ENCODE results near the gene POLR2L. TPM values are rescaled to one million over a fixed set of nuclear protein-coding genes. Genes with fewer than 3 reads are reported as not detected.
A peak's percentile ranks its signal among the peaks of the same experiment; 100 is the strongest.

Gene POLR2L
- total and polyA plus RNA-seq, 2 of the 13 experiments (the other 11 are each of a cell fraction or from before 2014, with no cell fraction given): 104 to 114 TPM

DNA sequence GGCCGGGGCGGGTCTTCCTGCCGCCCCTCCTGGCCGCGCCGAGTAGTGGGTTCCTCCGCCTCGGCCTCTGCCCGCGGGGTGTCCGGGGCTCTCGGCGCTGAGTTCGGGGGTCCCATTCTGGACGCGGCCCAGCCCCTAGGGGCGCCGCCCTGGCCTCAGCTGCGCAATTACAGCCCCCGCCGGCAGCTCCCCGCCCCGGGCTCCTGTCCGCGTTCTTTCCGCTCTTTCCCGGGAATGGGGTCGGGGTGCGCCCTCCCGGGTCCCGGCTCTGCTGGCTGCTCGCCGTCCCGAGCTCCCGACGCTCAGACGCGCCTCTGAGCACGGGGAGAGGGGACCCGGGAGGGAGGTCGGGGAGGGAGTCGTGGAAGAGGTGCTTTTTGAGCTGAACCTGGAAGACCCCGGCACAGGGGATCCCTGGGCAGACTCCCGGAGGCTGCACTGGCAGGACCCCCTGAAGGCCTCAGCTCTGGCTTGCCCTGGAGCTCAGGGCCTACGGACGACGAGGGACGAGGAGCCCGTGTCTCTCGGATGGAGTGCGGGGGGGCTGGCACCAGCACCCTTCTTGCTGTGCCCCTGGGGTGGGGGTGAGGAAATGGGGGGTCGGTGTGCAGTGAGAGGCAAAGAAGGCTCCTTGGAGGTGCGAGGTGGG, 881 bp upstream of the POLR2L start (continued):
- TF ChIP-seq ZKSCAN8 (CRISPR knock-in tag; IDR thresholded peaks at IDR 0.05; ENCODE audit: borderline replicate concordance): no peak
- TF ChIP-seq ZNF747 (CRISPR knock-in tag; IDR thresholded peaks at IDR 0.05; ENCODE audit: borderline replicate concordance): no peak
- no peak for TF ChIP-seq ZNF567 (CRISPR knock-in tag; IDR thresholded peaks at IDR 0.05; ENCODE audit: borderline replicate concordance)
- 0 out of 2 replicates have a peak, but pooled peaks have one; percentile 65 for TF ChIP-seq ZNF558 (CRISPR knock-in tag; IDR thresholded peaks at IDR 0.05; ENCODE audit: borderline replicate concordance)
- TF ChIP-seq, protein P1, sequence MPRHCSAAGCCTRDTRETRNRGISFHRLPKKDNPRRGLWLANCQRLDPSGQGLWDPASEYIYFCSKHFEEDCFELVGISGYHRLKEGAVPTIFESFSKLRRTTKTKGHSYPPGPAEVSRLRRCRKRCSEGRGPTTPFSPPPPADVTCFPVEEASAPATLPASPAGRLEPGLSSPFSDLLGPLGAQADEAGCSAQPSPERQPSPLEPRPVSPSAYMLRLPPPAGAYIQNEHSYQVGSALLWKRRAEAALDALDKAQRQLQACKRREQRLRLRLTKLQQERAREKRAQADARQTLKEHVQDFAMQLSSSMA (CRISPR knock-in tag; IDR thresholded peaks at IDR 0.05): no peak
- TF ChIP-seq ZNF296 (CRISPR knock-in tag; conservative IDR thresholded peaks at IDR 0.05): no peak
- TF ChIP-seq, protein P2, sequence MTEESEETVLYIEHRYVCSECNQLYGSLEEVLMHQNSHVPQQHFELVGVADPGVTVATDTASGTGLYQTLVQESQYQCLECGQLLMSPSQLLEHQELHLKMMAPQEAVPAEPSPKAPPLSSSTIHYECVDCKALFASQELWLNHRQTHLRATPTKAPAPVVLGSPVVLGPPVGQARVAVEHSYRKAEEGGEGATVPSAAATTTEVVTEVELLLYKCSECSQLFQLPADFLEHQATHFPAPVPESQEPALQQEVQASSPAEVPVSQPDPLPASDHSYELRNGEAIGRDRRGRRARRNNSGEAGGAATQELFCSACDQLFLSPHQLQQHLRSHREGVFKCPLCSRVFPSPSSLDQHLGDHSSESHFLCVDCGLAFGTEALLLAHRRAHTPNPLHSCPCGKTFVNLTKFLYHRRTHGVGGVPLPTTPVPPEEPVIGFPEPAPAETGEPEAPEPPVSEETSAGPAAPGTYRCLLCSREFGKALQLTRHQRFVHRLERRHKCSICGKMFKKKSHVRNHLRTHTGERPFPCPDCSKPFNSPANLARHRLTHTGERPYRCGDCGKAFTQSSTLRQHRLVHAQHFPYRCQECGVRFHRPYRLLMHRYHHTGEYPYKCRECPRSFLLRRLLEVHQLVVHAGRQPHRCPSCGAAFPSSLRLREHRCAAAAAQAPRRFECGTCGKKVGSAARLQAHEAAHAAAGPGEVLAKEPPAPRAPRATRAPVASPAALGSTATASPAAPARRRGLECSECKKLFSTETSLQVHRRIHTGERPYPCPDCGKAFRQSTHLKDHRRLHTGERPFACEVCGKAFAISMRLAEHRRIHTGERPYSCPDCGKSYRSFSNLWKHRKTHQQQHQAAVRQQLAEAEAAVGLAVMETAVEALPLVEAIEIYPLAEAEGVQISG (CRISPR knock-in tag; IDR thresholded peaks at IDR 0.05): no peak
- TF ChIP-seq, protein P3, sequence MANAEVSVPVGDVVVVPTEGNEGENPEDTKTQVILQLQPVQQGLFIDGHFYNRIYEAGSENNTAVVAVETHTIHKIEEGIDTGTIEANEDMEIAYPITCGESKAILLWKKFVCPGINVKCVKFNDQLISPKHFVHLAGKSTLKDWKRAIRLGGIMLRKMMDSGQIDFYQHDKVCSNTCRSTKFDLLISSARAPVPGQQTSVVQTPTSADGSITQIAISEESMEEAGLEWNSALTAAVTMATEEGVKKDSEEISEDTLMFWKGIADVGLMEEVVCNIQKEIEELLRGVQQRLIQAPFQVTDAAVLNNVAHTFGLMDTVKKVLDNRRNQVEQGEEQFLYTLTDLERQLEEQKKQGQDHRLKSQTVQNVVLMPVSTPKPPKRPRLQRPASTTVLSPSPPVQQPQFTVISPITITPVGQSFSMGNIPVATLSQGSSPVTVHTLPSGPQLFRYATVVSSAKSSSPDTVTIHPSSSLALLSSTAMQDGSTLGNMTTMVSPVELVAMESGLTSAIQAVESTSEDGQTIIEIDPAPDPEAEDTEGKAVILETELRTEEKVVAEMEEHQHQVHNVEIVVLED (CRISPR knock-in tag; IDR thresholded peaks at IDR 0.05; ENCODE audit: borderline replicate concordance): peak; percentile 32; the same call in 1 of the 2 replicates
- TF ChIP-seq ZNF746 (CRISPR knock-in tag; IDR thresholded peaks at IDR 0.05): no peak
- TF ChIP-seq, protein P4, sequence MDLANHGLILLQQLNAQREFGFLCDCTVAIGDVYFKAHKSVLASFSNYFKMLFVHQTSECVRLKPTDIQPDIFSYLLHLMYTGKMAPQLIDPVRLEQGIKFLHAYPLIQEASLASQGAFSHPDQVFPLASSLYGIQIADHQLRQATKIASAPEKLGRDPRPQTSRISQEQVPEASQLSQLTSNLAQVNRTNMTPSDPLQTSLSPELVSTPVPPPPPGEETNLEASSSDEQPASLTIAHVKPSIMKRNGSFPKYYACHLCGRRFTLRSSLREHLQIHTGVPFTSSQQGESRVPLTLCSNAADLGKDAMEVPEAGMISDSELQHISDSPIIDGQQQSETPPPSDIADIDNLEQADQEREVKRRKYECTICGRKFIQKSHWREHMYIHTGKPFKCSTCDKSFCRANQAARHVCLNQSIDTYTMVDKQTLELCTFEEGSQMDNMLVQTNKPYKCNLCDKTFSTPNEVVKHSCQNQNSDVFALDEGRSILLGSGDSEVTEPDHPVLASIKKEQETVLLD (CRISPR knock-in tag; IDR thresholded peaks at IDR 0.05; ENCODE audit: low read depth): 0 out of 2 replicates have a peak, but pooled peaks have one; percentile 7
- 0 out of 2 replicates have a peak, but pooled peaks have one; percentile 3 for TF ChIP-seq KDM3A (CRISPR knock-in tag; IDR thresholded peaks at IDR 0.05; ENCODE audit: low read depth)
- TF ChIP-seq, protein P5, sequence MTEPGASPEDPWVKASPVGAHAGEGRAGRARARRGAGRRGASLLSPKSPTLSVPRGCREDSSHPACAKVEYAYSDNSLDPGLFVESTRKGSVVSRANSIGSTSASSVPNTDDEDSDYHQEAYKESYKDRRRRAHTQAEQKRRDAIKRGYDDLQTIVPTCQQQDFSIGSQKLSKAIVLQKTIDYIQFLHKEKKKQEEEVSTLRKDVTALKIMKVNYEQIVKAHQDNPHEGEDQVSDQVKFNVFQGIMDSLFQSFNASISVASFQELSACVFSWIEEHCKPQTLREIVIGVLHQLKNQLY (CRISPR knock-in tag; IDR thresholded peaks at IDR 0.05): no peak
- 0 out of 2 replicates have a peak, but pooled peaks have one; percentile 13 for TF ChIP-seq ZC3H13 (CRISPR knock-in tag; IDR thresholded peaks at IDR 0.05)
- TF ChIP-seq TAF1 (CRISPR knock-in tag; IDR thresholded peaks at IDR 0.05): no peak
- TF ChIP-seq ZNF225 (CRISPR knock-in tag; IDR thresholded peaks at IDR 0.05): no peak
- TF ChIP-seq ZNF274 (CRISPR knock-in tag; IDR thresholded peaks at IDR 0.05): no peak
- TF ChIP-seq, protein P6, sequence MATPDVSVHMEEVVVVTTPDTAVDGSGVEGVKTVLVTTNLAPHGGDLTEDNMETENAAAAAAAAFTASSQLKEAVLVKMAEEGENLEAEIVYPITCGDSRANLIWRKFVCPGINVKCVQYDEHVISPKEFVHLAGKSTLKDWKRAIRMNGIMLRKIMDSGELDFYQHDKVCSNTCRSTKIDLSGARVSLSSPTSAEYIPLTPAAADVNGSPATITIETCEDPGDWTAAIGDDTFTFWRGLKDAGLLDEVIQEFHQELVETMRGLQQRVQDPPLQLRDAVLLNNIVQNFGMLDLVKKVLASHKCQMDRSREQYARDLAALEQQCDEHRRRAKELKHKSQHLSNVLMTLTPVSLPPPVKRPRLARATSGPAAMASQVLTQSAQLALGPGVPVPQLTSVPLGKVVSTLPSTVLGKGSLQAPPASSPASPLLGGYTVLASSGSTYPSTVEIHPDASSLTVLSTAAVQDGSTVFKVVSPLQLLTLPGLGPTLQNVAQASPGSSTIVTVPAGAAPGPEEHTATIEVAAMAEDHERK (CRISPR knock-in tag; IDR thresholded peaks at IDR 0.05; ENCODE audit: low read depth): no peak
- no peak for TF ChIP-seq ZKSCAN5 (CRISPR knock-in tag; IDR thresholded peaks at IDR 0.05)
